MCF 10A (cell line): ENCODE results near the gene BMP3. TPM values are rescaled to one million over a fixed set of nuclear protein-coding genes. Genes with fewer than 3 reads are reported as not detected.

Experiments used
- BruUV-seq: library from RNA; stranded (reverse); fragments of 400-500 nt; replicated peaks from 2 replicates; lab custom pipeline; 2021; lab: Mats Ljungman, UMichigan
- CTCF ChIA-PET: fragments of 300-600 bp; sonication (Branson Sonifier 250); formaldehyde crosslinking; extraction: SDS; loops from one replicate; lab custom pipeline; 2021; ENCODE audit warnings: antibody characterized with exemption, inconsistent platforms; lab: Yijun Ruan, JAX
- POLR2A ChIA-PET: fragments of 300-600, 350-650 bp; sonication (Branson Sonifier 250); formaldehyde crosslinking; extraction: SDS; loops from one replicate; lab custom pipeline; 2020; ENCODE audit warnings: antibody characterized with exemption, inconsistent platforms; lab: Yijun Ruan, JAX
- DNase-seq: peaks from one replicate; pipeline ENCODE4 v3.0.0-alpha.2; 2018; ENCODE audit not compliant: unreplicated experiment
- H3K27ac Mint-ChIP-seq: one replicate; pipeline ENCODE4 v1.8.0; 2022; ENCODE audit warnings: mild to moderate bottlenecking, low read depth, mixed read lengths; ENCODE audit not compliant: unreplicated experiment
- H3K27me3 Mint-ChIP-seq: one replicate; pipeline ENCODE4 v1.8.0; 2022; ENCODE audit warnings: mixed read lengths; ENCODE audit not compliant: insufficient read depth, unreplicated experiment
- H3K36me3 Mint-ChIP-seq: one replicate; pipeline ENCODE4 v1.8.0; 2022; ENCODE audit warnings: mild to moderate bottlenecking, moderate library complexity, mixed read lengths; ENCODE audit not compliant: insufficient read depth, unreplicated experiment
- H3K4me1 Mint-ChIP-seq: one replicate; pipeline ENCODE4 v1.8.0; 2022; ENCODE audit warnings: mixed read lengths; ENCODE audit not compliant: insufficient read depth, unreplicated experiment
- H3K4me3 Mint-ChIP-seq: one replicate; pipeline ENCODE4 v1.8.0; 2022; ENCODE audit warnings: mild to moderate bottlenecking, moderate library complexity, mixed read lengths; ENCODE audit not compliant: unreplicated experiment
- H3K9me3 Mint-ChIP-seq: one replicate; pipeline ENCODE4 v1.8.0; 2022; ENCODE audit warnings: mixed read lengths; ENCODE audit not compliant: unreplicated experiment
- intact Hi-C: fragments of 100-400 bp; cut with micrococcal nuclease; formaldehyde crosslinking; loops from 2 replicates; pipeline ENCODE4 v1.14.1; 2022
- total RNA-seq: library from RNA; stranded (reverse); gene quantifications from 2 replicates; pipeline ENCODE4 v1.2.3, GENCODE V29; 2022
- TF ChIP-seq, protein P1 (sequence below): fragments of 200-600 bp; IDR thresholded peaks from one replicate; pipeline ENCODE4 v1.8.0; 2022; ENCODE audit warnings: antibody characterized with exemption, mild to moderate bottlenecking; ENCODE audit not compliant: unreplicated experiment

The BMP3 gene
- total RNA-seq, 1 experiment from 2014 or later = not detected

GRCh38 chr4:81081156-81081555, 50.6 kb downstream of the BMP3 start:
- no peak overlapping the region for H3K4me3 Mint-ChIP-seq
- H3K36me3 Mint-ChIP-seq = no peaks in the 10 kb centered on the region
- H3K9me3 Mint-ChIP-seq = no peaks in the 10 kb centered on the region
- ChIA-PET POLR2A (no interaction called here), CTCF (interaction anchor here (0.9 to 1.0 kb wide), 2 partner anchors 270 to 271 kb away, joined by 3 to 4 read pairs; no protein-coding TSS in a partner anchor)
- BruUV-seq = no TSS peak
- H3K4me1 Mint-ChIP-seq = peaks cover 10% of the 10 kb centered on the region
- H3K27me3 Mint-ChIP-seq = no peaks in the 10 kb centered on the region
- no peak for DNase-seq
- TF ChIP-seq, protein P1, sequence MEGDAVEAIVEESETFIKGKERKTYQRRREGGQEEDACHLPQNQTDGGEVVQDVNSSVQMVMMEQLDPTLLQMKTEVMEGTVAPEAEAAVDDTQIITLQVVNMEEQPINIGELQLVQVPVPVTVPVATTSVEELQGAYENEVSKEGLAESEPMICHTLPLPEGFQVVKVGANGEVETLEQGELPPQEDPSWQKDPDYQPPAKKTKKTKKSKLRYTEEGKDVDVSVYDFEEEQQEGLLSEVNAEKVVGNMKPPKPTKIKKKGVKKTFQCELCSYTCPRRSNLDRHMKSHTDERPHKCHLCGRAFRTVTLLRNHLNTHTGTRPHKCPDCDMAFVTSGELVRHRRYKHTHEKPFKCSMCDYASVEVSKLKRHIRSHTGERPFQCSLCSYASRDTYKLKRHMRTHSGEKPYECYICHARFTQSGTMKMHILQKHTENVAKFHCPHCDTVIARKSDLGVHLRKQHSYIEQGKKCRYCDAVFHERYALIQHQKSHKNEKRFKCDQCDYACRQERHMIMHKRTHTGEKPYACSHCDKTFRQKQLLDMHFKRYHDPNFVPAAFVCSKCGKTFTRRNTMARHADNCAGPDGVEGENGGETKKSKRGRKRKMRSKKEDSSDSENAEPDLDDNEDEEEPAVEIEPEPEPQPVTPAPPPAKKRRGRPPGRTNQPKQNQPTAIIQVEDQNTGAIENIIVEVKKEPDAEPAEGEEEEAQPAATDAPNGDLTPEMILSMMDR = no peak
- H3K27ac Mint-ChIP-seq = no peak overlapping the region
- intact Hi-C loops = no loop called here

GRCh38 chr4:81084029-81084428, 53.5 kb downstream of the BMP3 start:
- DNase-seq = peak; percentile 59
- TF ChIP-seq, protein P1 = peak; percentile 47
- POLR2A ChIA-PET = no interaction called here
- no TSS peak for BruUV-seq
- no peaks in the 10 kb centered on the region for H3K36me3 Mint-ChIP-seq
- H3K27me3 Mint-ChIP-seq = no peaks in the 10 kb centered on the region
- H3K9me3 Mint-ChIP-seq = no peaks in the 10 kb centered on the region
- H3K4me3 Mint-ChIP-seq = no peak overlapping the region
- intact Hi-C loops = loop anchor here (1.0 kb wide), 1 partner anchor 267 kb away; no protein-coding TSS in a partner anchor
- peaks cover 10% of the 10 kb centered on the region for H3K4me1 Mint-ChIP-seq
- no peak overlapping the region for H3K27ac Mint-ChIP-seq
- CTCF ChIA-PET = interaction anchor here (0.5 to 4.0 kb wide), 19 partner anchors 10 to 1183 kb away, joined by 3 to 54 read pairs (median 4); no protein-coding TSS in a partner anchor

- Mint-ChIP-seq H3K4me1 (peaks cover 10% of the 10 kb centered on the region), H3K27me3 (no peaks in the 10 kb centered on the region), H3K9me3 (no peaks in the 10 kb centered on the region), H3K27ac (no peak overlapping the region), H3K4me3 (no peak overlapping the region), H3K36me3 (no peaks in the 10 kb centered on the region)
- intact Hi-C loops = loop anchor here (1.0 kb wide), 1 partner anchor 267 kb away; no protein-coding TSS in a partner anchor
- DNase-seq = no peak
- TF ChIP-seq, protein P1 = no peak
- no TSS peak for BruUV-seq
- ChIA-PET CTCF (interaction anchor here (0.6 to 4.0 kb wide), 10 partner anchors 9 to 272 kb away, joined by 3 to 54 read pairs (median 4); no protein-coding TSS in a partner anchor), POLR2A (interaction anchor here (0.6 to 1.7 kb wide), 2 partner anchors 49 to 283 kb away, joined by 3 to 4 read pairs; no protein-coding TSS in a partner anchor)
Measured at GRCh38 chr4:81084634-81085033, 54.1 kb downstream of the BMP3 start.

DNA sequence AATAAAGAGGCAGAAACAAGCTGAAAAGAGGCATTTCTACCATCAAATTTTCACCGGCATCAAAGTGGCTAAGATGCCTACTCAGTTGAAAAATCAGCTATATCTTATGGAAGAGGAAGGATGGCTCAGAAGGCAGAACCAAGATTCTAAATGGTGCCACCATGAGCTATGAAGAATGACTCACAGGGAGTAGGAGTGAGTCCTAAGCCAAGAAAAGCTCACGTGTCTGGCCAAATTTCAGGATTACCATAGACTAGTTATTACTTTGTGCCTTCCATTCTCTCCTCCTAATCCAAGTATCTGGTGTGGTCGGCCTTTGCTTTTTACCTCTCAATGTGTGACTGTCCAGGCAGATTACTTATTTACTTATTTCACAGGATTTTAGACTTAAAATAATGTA, 54.8 kb downstream of the BMP3 start:
- CTCF ChIA-PET = interaction anchor here (0.7 to 4.0 kb wide), 5 partner anchors 10 to 723 kb away, joined by 3 to 54 read pairs (median 4); no protein-coding TSS in a partner anchor
- Mint-ChIP-seq H3K4me1 (peaks cover 10% of the 10 kb centered on the region), H3K27me3 (no peaks in the 10 kb centered on the region), H3K4me3 (no peak overlapping the region), H3K27ac (no peak overlapping the region), H3K36me3 (no peaks in the 10 kb centered on the region), H3K9me3 (no peaks in the 10 kb centered on the region)
- intact Hi-C loops = no loop called here
- POLR2A ChIA-PET = interaction anchor here (0.6 to 1.7 kb wide), 2 partner anchors 49 to 282 kb away, joined by 3 to 4 read pairs; no protein-coding TSS in a partner anchor
- TF ChIP-seq, protein P1 = no peak
- BruUV-seq = no TSS peak
- peak; percentile 33 for DNase-seq
